ENCODE measurements around the gene MISP.
"Not testable (repeated sequence)": the region's sequence is repeated elsewhere in the genome, so short reads cannot be mapped to it uniquely, and the experiment has no call there.

Gene MISP

GRCh38 chr19:736125-736524 lies 14.8 kb upstream of the MISP start:
- Histone ChIP-seq H3K36me3 (ENCODE audit: control insufficient read depth in 5 of 5, insufficient read depth in 5 of 5, low read length in 5 of 5) (peaks cover 0 to 52% (median 35%) of the 10 kb centered on the region in 5 donors), H3K9ac (ENCODE audit: low read length in 5 of 5) (no peak overlapping the region), H3K9me3 (ENCODE audit: control insufficient read depth in 5 of 5, low read length in 5 of 5) (no peaks in the 10 kb centered on the region), H3K27ac (ENCODE audit: low read depth, low read length) (no peak overlapping the region), H3K4me1 (ENCODE audit: control insufficient read depth in 5 of 5, insufficient read depth in 5 of 5, low read length in 5 of 5) (peaks cover 0 to 4% (median 3%) of the 10 kb centered on the region in 5 donors), H3K27me3 (ENCODE audit: control insufficient read depth in 5 of 5, insufficient read depth in 4 of 5, low read length in 5 of 5) (no peaks in the 10 kb centered on the region), H3K4me3 (ENCODE audit: low read depth in 1 of 5, low read length in 5 of 5) (no peak overlapping the region)

DNA sequence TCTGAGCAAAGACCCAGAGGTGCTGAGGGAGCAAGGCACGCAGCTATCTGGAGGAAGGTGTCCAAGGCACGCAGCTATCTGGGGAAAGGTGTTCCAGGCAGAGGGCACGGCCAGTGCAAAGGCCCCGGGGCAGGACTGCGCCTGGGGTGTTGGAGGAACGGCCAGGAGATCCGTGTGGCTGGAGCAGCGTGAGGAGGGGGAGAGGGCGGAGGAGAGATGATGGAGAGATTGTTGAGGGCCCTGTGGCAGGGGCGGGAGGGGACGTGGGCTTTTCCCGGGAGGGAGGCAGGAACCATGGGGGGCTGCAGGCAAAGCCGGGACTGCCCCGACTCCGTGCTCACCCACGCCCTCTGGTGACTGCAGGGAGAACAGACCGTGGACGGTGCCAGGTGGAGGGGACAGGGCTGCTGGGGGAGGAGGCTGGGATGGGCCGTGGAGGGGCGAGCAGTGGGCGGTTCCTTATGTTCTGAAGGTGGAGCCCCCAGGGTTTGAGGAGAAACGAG lies 13.3 kb upstream of the MISP start:
- Histone ChIP-seq H3K4me1 (ENCODE audit: control insufficient read depth in 5 of 5, insufficient read depth in 5 of 5, low read length in 5 of 5) (peaks cover 0 to 5% (median 3%) of the 10 kb centered on the region in 5 donors), H3K9me3 (ENCODE audit: control insufficient read depth in 5 of 5, low read length in 5 of 5) (no peaks in the 10 kb centered on the region), H3K4me3 (ENCODE audit: low read depth in 1 of 5, low read length in 5 of 5) (no peak overlapping the region), H3K27me3 (ENCODE audit: control insufficient read depth in 5 of 5, insufficient read depth in 4 of 5, low read length in 5 of 5) (no peaks in the 10 kb centered on the region), H3K36me3 (ENCODE audit: control insufficient read depth in 5 of 5, insufficient read depth in 5 of 5, low read length in 5 of 5) (peaks cover 0 to 42% (median 26%) of the 10 kb centered on the region in 5 donors), H3K27ac (ENCODE audit: low read depth, low read length) (no peak overlapping the region), H3K9ac (ENCODE audit: low read length in 5 of 5) (no peak overlapping the region)

DNA sequence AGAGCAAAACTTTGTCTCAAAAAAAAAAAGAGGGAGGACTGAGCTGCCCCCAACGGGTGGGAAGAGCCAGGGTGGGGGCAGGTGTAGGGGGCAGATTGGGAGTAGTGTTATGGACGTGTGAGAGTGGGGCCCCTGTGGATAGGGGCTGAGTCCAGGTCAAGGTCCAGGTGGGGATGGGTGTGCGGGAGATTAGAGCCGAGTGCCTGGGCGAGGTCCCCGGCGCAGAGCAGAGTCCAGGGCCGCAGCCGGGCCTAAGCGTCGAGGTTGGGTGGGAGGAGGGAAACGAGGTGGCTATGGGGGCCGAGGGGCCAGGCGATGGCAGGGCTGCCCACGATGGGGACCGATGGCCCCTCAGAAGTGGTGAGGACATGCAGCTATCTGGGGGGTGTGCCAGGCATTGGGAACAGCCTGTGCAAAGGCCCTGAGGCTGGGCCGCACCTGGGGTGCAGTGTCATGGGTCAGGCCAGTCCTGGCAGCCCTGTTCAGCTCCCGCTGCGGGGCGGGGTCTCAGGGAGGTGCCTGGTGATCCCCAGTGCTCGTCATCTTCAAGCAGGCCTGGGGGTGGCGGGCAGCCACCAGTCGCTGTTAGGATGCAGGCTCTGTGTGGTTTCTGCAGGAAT lies 12.3 kb upstream of the MISP start:
- Histone ChIP-seq H3K9ac (ENCODE audit: low read length in 5 of 5) (no peak overlapping the region), H3K4me1 (ENCODE audit: control insufficient read depth in 5 of 5, insufficient read depth in 5 of 5, low read length in 5 of 5) (peaks cover 0 to 12% (median 11%) of the 10 kb centered on the region in 5 donors), H3K9me3 (ENCODE audit: control insufficient read depth in 5 of 5, low read length in 5 of 5) (peaks cover 0 to 3% (median 0%) of the 10 kb centered on the region in 5 donors), H3K27me3 (ENCODE audit: control insufficient read depth in 5 of 5, insufficient read depth in 4 of 5, low read length in 5 of 5) (no peaks in the 10 kb centered on the region), H3K36me3 (ENCODE audit: control insufficient read depth in 5 of 5, insufficient read depth in 5 of 5, low read length in 5 of 5) (peaks cover 0 to 40% (median 25%) of the 10 kb centered on the region in 5 donors), H3K4me3 (ENCODE audit: low read depth in 1 of 5, low read length in 5 of 5) (no peak overlapping the region), H3K27ac (ENCODE audit: low read depth, low read length) (no peak overlapping the region)

GRCh38 chr19:739998-740715 lies 10.8 kb upstream of the MISP start:
- Histone ChIP-seq H3K9me3 (ENCODE audit: control insufficient read depth in 5 of 5, low read length in 5 of 5) (peaks cover 0 to 3% (median 2%) of the 10 kb centered on the region in 5 donors), H3K9ac (ENCODE audit: low read length in 5 of 5) (no peak overlapping the region), H3K27me3 (ENCODE audit: control insufficient read depth in 5 of 5, insufficient read depth in 4 of 5, low read length in 5 of 5) (no peaks in the 10 kb centered on the region), H3K4me3 (ENCODE audit: low read depth in 1 of 5, low read length in 5 of 5) (no peak overlapping the region), H3K4me1 (ENCODE audit: control insufficient read depth in 5 of 5, insufficient read depth in 5 of 5, low read length in 5 of 5) (peaks cover 0 to 11% (median 8%) of the 10 kb centered on the region in 5 donors), H3K36me3 (ENCODE audit: control insufficient read depth in 5 of 5, insufficient read depth in 5 of 5, low read length in 5 of 5) (peaks cover 0 to 32% (median 25%) of the 10 kb centered on the region in 5 donors), H3K27ac (ENCODE audit: low read depth, low read length) (no peak overlapping the region)

DNA sequence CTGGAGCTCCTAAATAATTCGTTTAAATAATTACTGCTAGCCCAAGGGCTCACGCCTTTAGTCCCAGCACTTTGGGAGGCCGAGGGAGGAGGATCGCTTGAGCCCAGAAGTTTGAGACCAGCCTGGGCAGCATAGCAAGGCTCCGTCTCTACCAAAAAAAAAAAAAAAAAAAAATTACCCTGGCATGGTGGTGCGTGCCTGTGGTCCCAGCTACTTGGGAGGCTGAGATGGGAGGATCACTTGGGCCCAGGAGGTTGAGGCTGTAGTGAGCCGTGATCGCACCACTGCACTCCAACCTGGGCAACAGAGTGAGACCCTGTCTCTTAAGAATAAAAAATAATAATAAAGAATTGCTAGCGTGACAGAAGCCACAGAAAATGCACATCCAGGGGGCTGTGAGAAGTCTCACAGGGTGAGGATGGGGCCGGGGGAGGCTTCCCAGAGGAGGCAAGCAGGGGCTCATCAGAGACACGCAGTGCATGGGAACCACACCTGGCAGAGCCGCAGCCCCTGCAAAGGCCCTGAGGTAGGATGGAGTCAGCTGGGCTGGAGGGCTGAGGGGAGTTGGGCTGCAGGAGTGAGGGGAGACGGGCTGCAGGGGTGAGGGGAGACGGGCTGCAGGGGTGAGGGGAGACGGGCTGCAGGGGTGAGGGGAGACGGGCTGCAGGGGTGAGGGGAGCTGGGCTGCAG lies 10.0 kb upstream of the MISP start:
- not testable (repeated sequence) for H3K9ac ChIP-seq (ENCODE audit: low read length in 5 of 5); H3K9me3 ChIP-seq (ENCODE audit: control insufficient read depth in 5 of 5, low read length in 5 of 5); H3K4me3 ChIP-seq (ENCODE audit: low read depth in 1 of 5, low read length in 5 of 5); H3K27ac ChIP-seq (ENCODE audit: low read depth, low read length); H3K27me3 ChIP-seq (ENCODE audit: control insufficient read depth in 5 of 5, insufficient read depth in 4 of 5, low read length in 5 of 5)
- Histone ChIP-seq H3K4me1 (ENCODE audit: control insufficient read depth in 5 of 5, insufficient read depth in 5 of 5, low read length in 5 of 5) (peaks cover 0 to 11% (median 8%) of the 10 kb centered on the region in 5 donors), H3K36me3 (ENCODE audit: control insufficient read depth in 5 of 5, insufficient read depth in 5 of 5, low read length in 5 of 5) (peaks cover 0 to 30% (median 23%) of the 10 kb centered on the region in 5 donors)

DNA sequence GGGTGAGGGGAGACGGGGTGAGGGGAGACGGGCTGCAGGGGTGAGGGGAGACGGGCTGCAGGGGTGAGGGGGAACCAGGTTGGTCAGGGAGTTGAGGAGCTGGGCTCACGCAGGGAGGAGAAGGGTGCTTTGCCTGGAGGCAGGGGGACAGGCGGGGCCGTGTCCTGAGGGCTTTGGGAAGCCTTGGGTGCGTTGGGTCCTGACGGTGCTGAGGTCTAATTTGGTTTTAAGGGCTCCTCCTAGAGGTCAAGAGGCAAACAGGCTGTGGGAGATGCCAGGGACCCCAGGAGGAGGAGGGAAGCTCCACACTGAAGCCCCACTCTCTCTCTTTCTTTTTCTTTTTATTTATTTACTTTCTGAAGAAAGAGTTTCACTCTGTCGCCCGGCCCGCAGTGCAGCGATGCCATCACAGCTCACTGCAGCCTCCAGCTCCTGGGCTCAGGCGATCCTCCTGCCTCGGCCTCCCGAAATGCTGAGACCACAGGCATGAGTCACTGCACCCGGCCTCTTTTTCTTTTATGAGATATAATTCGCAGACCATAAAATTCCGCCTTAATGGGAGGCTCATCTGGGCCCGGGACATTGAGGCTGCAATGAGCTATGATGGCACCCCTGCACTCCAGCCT lies 9.3 kb upstream of the MISP start:
- Histone ChIP-seq H3K27ac (ENCODE audit: low read depth, low read length) (no peak overlapping the region), H3K9me3 (ENCODE audit: control insufficient read depth in 5 of 5, low read length in 5 of 5) (peaks cover 0 to 8% (median 2%) of the 10 kb centered on the region in 5 donors)

DNA sequence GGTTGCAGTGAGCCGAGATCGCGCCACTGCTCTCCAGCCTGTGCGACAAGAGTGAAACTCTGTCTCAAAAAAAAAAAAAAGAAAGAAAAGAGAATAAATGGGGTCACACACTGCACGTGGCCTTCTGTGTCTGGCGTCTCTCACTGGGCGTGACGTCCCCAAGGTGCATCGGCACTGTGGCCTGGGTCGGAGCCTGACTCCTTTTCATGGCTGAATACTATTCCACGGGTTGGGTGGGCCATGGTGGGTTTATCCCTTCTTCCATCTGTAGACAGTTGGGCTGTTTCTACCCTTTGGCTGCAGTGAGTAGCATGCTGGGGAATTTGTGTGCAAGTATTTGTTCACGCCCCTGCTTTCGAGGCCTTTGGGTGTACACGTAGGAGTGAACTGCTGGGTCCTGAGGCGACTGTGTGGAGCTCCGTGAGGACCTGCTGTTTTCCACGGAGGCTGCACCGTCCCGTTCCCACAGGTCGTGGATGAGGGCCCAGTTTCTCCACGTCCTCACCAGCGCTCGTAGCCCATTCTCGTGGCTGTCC lies 8.3 kb upstream of the MISP start:
- Histone ChIP-seq H3K27ac (ENCODE audit: low read depth, low read length) (no peak overlapping the region), H3K4me1 (ENCODE audit: control insufficient read depth in 5 of 5, insufficient read depth in 5 of 5, low read length in 5 of 5) (peaks cover 0 to 11% (median 8%) of the 10 kb centered on the region in 5 donors), H3K27me3 (ENCODE audit: control insufficient read depth in 5 of 5, insufficient read depth in 4 of 5, low read length in 5 of 5) (no peaks in the 10 kb centered on the region), H3K9me3 (ENCODE audit: control insufficient read depth in 5 of 5, low read length in 5 of 5) (peaks cover 0 to 11% (median 8%) of the 10 kb centered on the region in 5 donors), H3K4me3 (ENCODE audit: low read depth in 1 of 5, low read length in 5 of 5) (no peak overlapping the region), H3K36me3 (ENCODE audit: control insufficient read depth in 5 of 5, insufficient read depth in 5 of 5, low read length in 5 of 5) (peaks cover 0 to 33% (median 25%) of the 10 kb centered on the region in 5 donors), H3K9ac (ENCODE audit: low read length in 5 of 5) (no peak overlapping the region)

More for the DNA sequence above, 9.3 kb upstream of the MISP start:
- H3K27me3 ChIP-seq (ENCODE audit: control insufficient read depth in 5 of 5, insufficient read depth in 4 of 5, low read length in 5 of 5) = no peaks in the 10 kb centered on the region
- H3K9ac ChIP-seq (ENCODE audit: low read length in 5 of 5) = no peak overlapping the region
- H3K4me1 ChIP-seq (ENCODE audit: control insufficient read depth in 5 of 5, insufficient read depth in 5 of 5, low read length in 5 of 5) = peaks cover 0 to 11% (median 8%) of the 10 kb centered on the region in 5 donors
- peaks cover 0 to 30% (median 24%) of the 10 kb centered on the region in 5 donors for H3K36me3 ChIP-seq (ENCODE audit: control insufficient read depth in 5 of 5, insufficient read depth in 5 of 5, low read length in 5 of 5)
- H3K4me3 ChIP-seq (ENCODE audit: low read depth in 1 of 5, low read length in 5 of 5) = no peak overlapping the region

GRCh38 chr19:743168-743687 lies 7.7 kb upstream of the MISP start:
- Histone ChIP-seq H3K4me3 (ENCODE audit: low read depth in 1 of 5, low read length in 5 of 5) (no peak overlapping the region), H3K4me1 (ENCODE audit: control insufficient read depth in 5 of 5, insufficient read depth in 5 of 5, low read length in 5 of 5) (peaks cover 0 to 11% (median 8%) of the 10 kb centered on the region in 5 donors), H3K27me3 (ENCODE audit: control insufficient read depth in 5 of 5, insufficient read depth in 4 of 5, low read length in 5 of 5) (no peaks in the 10 kb centered on the region), H3K9ac (ENCODE audit: low read length in 5 of 5) (no peak overlapping the region), H3K27ac (ENCODE audit: low read depth, low read length) (no peak overlapping the region), H3K36me3 (ENCODE audit: control insufficient read depth in 5 of 5, insufficient read depth in 5 of 5, low read length in 5 of 5) (peaks cover 0 to 37% (median 27%) of the 10 kb centered on the region in 5 donors), H3K9me3 (ENCODE audit: control insufficient read depth in 5 of 5, low read length in 5 of 5) (peaks cover 0 to 16% (median 10%) of the 10 kb centered on the region in 5 donors)

GRCh38 chr19:745138-745537 lies 5.8 kb upstream of the MISP start:
- peaks cover 0 to 33% (median 24%) of the 10 kb centered on the region in 5 donors for H3K36me3 ChIP-seq (ENCODE audit: control insufficient read depth in 5 of 5, insufficient read depth in 5 of 5, low read length in 5 of 5)
- not testable (repeated sequence) for H3K27me3 ChIP-seq (ENCODE audit: control insufficient read depth in 5 of 5, insufficient read depth in 4 of 5, low read length in 5 of 5); H3K4me3 ChIP-seq (ENCODE audit: low read depth in 1 of 5, low read length in 5 of 5); H3K9ac ChIP-seq (ENCODE audit: low read length in 5 of 5); H3K27ac ChIP-seq (ENCODE audit: low read depth, low read length)
- H3K9me3 ChIP-seq (ENCODE audit: control insufficient read depth in 5 of 5, low read length in 5 of 5) = peaks cover 0 to 16% (median 10%) of the 10 kb centered on the region in 5 donors
- peaks cover 0 to 11% (median 8%) of the 10 kb centered on the region in 5 donors for H3K4me1 ChIP-seq (ENCODE audit: control insufficient read depth in 5 of 5, insufficient read depth in 5 of 5, low read length in 5 of 5)
